HepG2 (cell line): ENCODE data around the gene P2RY6. TPM values are rescaled to one million over a fixed set of nuclear protein-coding genes. Genes with fewer than 3 reads are reported as not detected.
A peak's percentile ranks its signal among the peaks of the same experiment; 100 is the strongest.

Experiments
- ARID2 ChIP-seq: sonication (generic); formaldehyde crosslinking; IDR thresholded peaks from 2 replicates; pipeline ENCODE4 v1.8.1; 2022; ENCODE audit warnings: mild to moderate bottlenecking, missing genetic modification reagents, borderline replicate concordance
- CBX5 ChIP-seq: sonication (generic); formaldehyde crosslinking; IDR thresholded peaks from 2 replicates; pipeline ENCODE4 v1.4.0; 2020; ENCODE audit warnings: missing genetic modification reagents, borderline replicate concordance
- CREM ChIP-seq, 2 experiments: sonication (generic) in 1 of 2; formaldehyde crosslinking in 1 of 2; IDR thresholded peaks; 2 replicates each; pipeline versions ENCODE4 v1.4.0 to v1.6.1; 2016 to 2020; ENCODE audit warnings: antibody characterized with exemption in 1 of 2, mild to moderate bottlenecking in 1 of 2, missing genetic modification reagents in 1 of 2
- FOXP1 ChIP-seq, 2 experiments: fragments of 450-650 bp in 1 of 2; IDR thresholded peaks; 2 replicates each; pipeline ENCODE4 v1.6.1; 2017 to 2018; ENCODE audit warnings: antibody characterized with exemption in 1 of 2
- GABPB1 ChIP-seq: IDR thresholded peaks from 2 replicates; pipeline ENCODE4 v1.6.1; 2016; ENCODE audit warnings: mild to moderate bottlenecking, missing genetic modification reagents, moderate library complexity, missing compliant biosample characterization
- HMG20B ChIP-seq: conservative IDR thresholded peaks from 2 replicates; pipeline ENCODE4 v1.6.1; 2016; ENCODE audit warnings: missing genetic modification reagents, missing compliant biosample characterization
- NCOR1 ChIP-seq: fragments of 200-600 bp; sonication (generic); IDR thresholded peaks from 2 replicates; pipeline ENCODE4 v1.7.0; 2017; ENCODE audit warnings: antibody characterized with exemption, low read length, borderline replicate concordance
- NR2C2 ChIP-seq: sonication (generic); formaldehyde crosslinking; IDR thresholded peaks from 2 replicates; pipeline ENCODE4 v1.4.0; 2020; ENCODE audit warnings: missing genetic modification reagents, mild to moderate bottlenecking, moderate library complexity, borderline replicate concordance
- POLR2AphosphoS5 ChIP-seq: IDR thresholded peaks from 2 replicates; pipeline ENCODE4 v1.6.1; 2012; ENCODE audit warnings: low read depth, low read length
- RXRA ChIP-seq: sonication (generic); formaldehyde crosslinking; IDR thresholded peaks from 2 replicates; pipeline ENCODE4 v1.5.1; 2020; ENCODE audit warnings: missing genetic modification reagents
- SALL1 ChIP-seq: sonication (generic); formaldehyde crosslinking; IDR thresholded peaks from 2 replicates; pipeline ENCODE4 v1.8.0; 2022; ENCODE audit warnings: mild to moderate bottlenecking, missing genetic modification reagents
- SIX4 ChIP-seq: sonication (generic); formaldehyde crosslinking; IDR thresholded peaks from 2 replicates; pipeline ENCODE4 v1.4.0; 2020; ENCODE audit warnings: missing genetic modification reagents
- TMF1 ChIP-seq: sonication (generic); formaldehyde crosslinking; IDR thresholded peaks from 2 replicates; pipeline ENCODE4 v1.8.1; 2022; ENCODE audit warnings: low read depth, missing genetic modification reagents
- ZNF564 ChIP-seq: sonication (generic); formaldehyde crosslinking; IDR thresholded peaks from 2 replicates; pipeline ENCODE4 v1.8.1; 2023; ENCODE audit warnings: mild to moderate bottlenecking, missing genetic modification reagents
- ZNF737 ChIP-seq: sonication (generic); formaldehyde crosslinking; IDR thresholded peaks from 2 replicates; pipeline ENCODE4 v1.5.0; 2020; ENCODE audit warnings: missing genetic modification reagents, mild to moderate bottlenecking, borderline replicate concordance
- polyA plus RNA-seq, 8 experiments: library from polyadenylated mRNA; depleted of rRNA in 3 of 8; stranded (reverse) in 7 of 8; unstranded in 1 of 8; fragments of >200 nt; fragmentation: Illumina TruSeq in 4 of 8; extraction: Trizol in 4 of 8; gene quantifications; 2 replicates each; pipeline versions ENCODE4 v1.2.1 to v1.2.3, GENCODE V29; 2011 to 2016; ENCODE audit warnings: low read depth in 4 of 8, missing spikeins in 1 of 8, mixed read lengths in 1 of 8; ENCODE audit not compliant: insufficient read depth in 1 of 8
- total RNA-seq, 5 experiments: library from RNA; depleted of rRNA; stranded (reverse); fragments of >200 nt; fragmentation: Illumina TruSeq; extraction: Trizol; gene quantifications; 2 replicates each; pipeline ENCODE4 v1.2.3, GENCODE V29; 2016; ENCODE audit warnings: low read depth in 1 of 5
- TF ChIP-seq, protein P1 (sequence below): sonication (generic); formaldehyde crosslinking; IDR thresholded peaks from 2 replicates; pipeline ENCODE4 v1.5.1; 2020; ENCODE audit warnings: mild to moderate bottlenecking, missing genetic modification reagents, moderate library complexity
- TF ChIP-seq, protein P2 (sequence below): sonication (generic); formaldehyde crosslinking; IDR thresholded peaks from 2 replicates; pipeline ENCODE4 v1.8.1; 2022; ENCODE audit warnings: low read depth, mild to moderate bottlenecking, missing genetic modification reagents
- TF ChIP-seq, protein P3 (sequence below): sonication (generic); formaldehyde crosslinking; IDR thresholded peaks from 2 replicates; pipeline ENCODE4 v1.4.0; 2020; ENCODE audit warnings: missing genetic modification reagents, borderline replicate concordance

Gene P2RY6
- total and polyA plus RNA-seq, 2 of the 13 experiments (the other 11 are each of a cell fraction or from before 2014, with no cell fraction given) = 0.09 to 0.29 TPM

DNA sequence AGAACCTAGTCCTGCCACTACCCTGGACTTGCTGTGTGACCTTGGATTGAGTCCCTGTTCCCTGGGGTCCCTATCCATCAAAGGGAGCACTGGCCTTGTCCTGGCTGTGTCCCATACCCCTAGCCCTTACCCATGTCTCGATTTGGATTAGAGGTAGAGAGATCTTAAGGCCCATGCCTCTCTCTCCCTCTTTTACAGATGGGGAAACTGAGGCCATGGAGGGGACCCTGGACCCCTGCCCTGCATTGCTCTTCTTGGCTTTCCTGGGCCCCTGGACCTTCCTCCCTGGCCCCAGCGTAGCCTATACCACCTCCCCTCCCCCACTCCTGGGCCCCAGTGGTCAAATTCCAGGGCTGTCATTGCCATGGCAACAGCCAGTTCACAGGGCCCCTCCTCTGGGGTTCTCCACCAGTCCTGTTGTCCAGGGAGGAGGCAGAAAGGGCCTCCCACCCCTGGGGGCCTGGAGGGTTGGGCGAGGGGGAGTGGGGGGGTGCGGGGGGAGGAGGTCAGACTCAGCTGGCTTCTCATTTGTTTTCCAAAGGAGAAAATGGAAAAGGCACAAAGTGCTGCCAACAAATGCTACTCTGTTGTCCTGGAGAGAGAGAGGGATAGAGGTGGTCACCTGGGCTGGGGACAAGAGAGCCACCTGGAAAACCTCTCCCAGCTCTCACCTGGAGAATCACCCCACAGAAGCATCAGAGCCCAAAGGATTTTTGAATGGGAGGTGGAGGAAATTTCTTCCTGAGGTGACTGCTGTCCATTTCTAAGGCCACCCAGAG is 59.2 kb downstream of the P2RY6 start (continued):
- peak; percentile 77; the same call in 1 of the 2 replicates for TF ChIP-seq ARID2 (CRISPR knock-in tag)
- TF ChIP-seq RXRA (CRISPR knock-in tag) = peak; percentile 76
- no peak for TF ChIP-seq FOXP1 (IDR thresholded peaks at IDR 0.05)
- no peak for TF ChIP-seq FOXP1 (CRISPR knock-in tag; IDR thresholded peaks at IDR 0.05)
- peak; percentile 64; the same call in 1 of the 2 replicates for TF ChIP-seq SIX4 (CRISPR knock-in tag)
- TF ChIP-seq HMG20B (CRISPR knock-in tag) = no peak; the same call in 1 of the 2 replicates
- TF ChIP-seq, protein P1, sequence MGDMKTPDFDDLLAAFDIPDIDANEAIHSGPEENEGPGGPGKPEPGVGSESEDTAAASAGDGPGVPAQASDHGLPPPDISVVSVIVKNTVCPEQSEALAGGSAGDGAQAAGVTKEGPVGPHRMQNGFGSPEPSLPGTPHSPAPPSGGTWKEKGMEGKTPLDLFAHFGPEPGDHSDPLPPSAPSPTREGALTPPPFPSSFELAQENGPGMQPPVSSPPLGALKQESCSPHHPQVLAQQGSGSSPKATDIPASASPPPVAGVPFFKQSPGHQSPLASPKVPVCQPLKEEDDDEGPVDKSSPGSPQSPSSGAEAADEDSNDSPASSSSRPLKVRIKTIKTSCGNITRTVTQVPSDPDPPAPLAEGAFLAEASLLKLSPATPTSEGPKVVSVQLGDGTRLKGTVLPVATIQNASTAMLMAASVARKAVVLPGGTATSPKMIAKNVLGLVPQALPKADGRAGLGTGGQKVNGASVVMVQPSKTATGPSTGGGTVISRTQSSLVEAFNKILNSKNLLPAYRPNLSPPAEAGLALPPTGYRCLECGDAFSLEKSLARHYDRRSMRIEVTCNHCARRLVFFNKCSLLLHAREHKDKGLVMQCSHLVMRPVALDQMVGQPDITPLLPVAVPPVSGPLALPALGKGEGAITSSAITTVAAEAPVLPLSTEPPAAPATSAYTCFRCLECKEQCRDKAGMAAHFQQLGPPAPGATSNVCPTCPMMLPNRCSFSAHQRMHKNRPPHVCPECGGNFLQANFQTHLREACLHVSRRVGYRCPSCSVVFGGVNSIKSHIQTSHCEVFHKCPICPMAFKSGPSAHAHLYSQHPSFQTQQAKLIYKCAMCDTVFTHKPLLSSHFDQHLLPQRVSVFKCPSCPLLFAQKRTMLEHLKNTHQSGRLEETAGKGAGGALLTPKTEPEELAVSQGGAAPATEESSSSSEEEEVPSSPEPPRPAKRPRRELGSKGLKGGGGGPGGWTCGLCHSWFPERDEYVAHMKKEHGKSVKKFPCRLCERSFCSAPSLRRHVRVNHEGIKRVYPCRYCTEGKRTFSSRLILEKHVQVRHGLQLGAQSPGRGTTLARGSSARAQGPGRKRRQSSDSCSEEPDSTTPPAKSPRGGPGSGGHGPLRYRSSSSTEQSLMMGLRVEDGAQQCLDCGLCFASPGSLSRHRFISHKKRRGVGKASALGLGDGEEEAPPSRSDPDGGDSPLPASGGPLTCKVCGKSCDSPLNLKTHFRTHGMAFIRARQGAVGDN = peak; percentile 78
- no peak for TF ChIP-seq ZNF564 (CRISPR knock-in tag)
- TF ChIP-seq, protein P2, sequence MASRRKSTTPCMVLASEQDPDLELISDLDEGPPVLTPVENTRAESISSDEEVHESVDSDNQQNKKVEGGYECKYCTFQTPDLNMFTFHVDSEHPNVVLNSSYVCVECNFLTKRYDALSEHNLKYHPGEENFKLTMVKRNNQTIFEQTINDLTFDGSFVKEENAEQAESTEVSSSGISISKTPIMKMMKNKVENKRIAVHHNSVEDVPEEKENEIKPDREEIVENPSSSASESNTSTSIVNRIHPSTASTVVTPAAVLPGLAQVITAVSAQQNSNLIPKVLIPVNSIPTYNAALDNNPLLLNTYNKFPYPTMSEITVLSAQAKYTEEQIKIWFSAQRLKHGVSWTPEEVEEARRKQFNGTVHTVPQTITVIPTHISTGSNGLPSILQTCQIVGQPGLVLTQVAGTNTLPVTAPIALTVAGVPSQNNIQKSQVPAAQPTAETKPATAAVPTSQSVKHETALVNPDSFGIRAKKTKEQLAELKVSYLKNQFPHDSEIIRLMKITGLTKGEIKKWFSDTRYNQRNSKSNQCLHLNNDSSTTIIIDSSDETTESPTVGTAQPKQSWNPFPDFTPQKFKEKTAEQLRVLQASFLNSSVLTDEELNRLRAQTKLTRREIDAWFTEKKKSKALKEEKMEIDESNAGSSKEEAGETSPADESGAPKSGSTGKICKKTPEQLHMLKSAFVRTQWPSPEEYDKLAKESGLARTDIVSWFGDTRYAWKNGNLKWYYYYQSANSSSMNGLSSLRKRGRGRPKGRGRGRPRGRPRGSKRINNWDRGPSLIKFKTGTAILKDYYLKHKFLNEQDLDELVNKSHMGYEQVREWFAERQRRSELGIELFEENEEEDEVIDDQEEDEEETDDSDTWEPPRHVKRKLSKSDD = 0 out of 2 replicates have a peak, but pooled peaks have one; percentile 53
- TF ChIP-seq GABPB1 (CRISPR knock-in tag) = 0 out of 2 replicates have a peak, but pooled peaks have one; percentile 18
- TF ChIP-seq, protein P3, sequence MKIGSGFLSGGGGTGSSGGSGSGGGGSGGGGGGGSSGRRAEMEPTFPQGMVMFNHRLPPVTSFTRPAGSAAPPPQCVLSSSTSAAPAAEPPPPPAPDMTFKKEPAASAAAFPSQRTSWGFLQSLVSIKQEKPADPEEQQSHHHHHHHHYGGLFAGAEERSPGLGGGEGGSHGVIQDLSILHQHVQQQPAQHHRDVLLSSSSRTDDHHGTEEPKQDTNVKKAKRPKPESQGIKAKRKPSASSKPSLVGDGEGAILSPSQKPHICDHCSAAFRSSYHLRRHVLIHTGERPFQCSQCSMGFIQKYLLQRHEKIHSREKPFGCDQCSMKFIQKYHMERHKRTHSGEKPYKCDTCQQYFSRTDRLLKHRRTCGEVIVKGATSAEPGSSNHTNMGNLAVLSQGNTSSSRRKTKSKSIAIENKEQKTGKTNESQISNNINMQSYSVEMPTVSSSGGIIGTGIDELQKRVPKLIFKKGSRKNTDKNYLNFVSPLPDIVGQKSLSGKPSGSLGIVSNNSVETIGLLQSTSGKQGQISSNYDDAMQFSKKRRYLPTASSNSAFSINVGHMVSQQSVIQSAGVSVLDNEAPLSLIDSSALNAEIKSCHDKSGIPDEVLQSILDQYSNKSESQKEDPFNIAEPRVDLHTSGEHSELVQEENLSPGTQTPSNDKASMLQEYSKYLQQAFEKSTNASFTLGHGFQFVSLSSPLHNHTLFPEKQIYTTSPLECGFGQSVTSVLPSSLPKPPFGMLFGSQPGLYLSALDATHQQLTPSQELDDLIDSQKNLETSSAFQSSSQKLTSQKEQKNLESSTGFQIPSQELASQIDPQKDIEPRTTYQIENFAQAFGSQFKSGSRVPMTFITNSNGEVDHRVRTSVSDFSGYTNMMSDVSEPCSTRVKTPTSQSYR = peak; percentile 100
- peak; percentile 62; the same call in 1 of the 2 replicates for TF ChIP-seq CREM (IDR thresholded peaks at IDR 0.05)
- TF ChIP-seq CREM (CRISPR knock-in tag; IDR thresholded peaks at IDR 0.05) = no peak
- peak; percentile 60; the same call in 1 of the 2 replicates for TF ChIP-seq NR2C2 (CRISPR knock-in tag)
- TF ChIP-seq ZNF737 = no peak
- TF ChIP-seq TMF1 (CRISPR knock-in tag) = peak; percentile 42; the same call in 1 of the 2 replicates
- 0 out of 2 replicates have a peak, but pooled peaks have one; percentile 21 for TF ChIP-seq POLR2AphosphoS5
- peak; percentile 66; the same call in 1 of the 2 replicates for TF ChIP-seq CBX5 (CRISPR knock-in tag)
- TF ChIP-seq NCOR1 = peak; percentile 85
- TF ChIP-seq SALL1 (CRISPR knock-in tag) = peak; percentile 66
